AML-193 (cell line): ENCODE results near the gene OR51B4.
"Not testable (repeated sequence)": the region's sequence is repeated elsewhere in the genome, so short reads cannot be mapped to it uniquely, and the experiment has no call there.

ENCODE experiments used
- DNase-seq, 2 experiments: peaks; one replicate each; lab custom pipeline; 2025; lab: John Stamatoyannopoulos, UW

The OR51B4 gene

GRCh38 chr11:5272395-5273017 lies 29.2 kb downstream of the OR51B4 start:
- DNase-seq, result no peak

GRCh38 chr11:5269715-5270147 lies 32.0 kb downstream of the OR51B4 start, which contains the start of gene HBE1:
HBE1 (minus strand) TSS chr11:5269945; CDS start chr11:5269890, 55 bp downstream.
- DNase-seq, result no peak

GRCh38 chr11:5267033-5267563 lies 34.6 kb downstream of the OR51B4 start:
- no peak for DNase-seq

- DNase-seq, result no peak
These were observed 35.1 kb downstream of the OR51B4 start for GRCh38 chr11:5266609-5267008.

- DNase-seq, result no peak
These were observed 35.9 kb downstream of the OR51B4 start for GRCh38 chr11:5265832-5266231.

GRCh38 chr11:5258543-5259262 lies 43.0 kb downstream of the OR51B4 start:
- DNase-seq, result no peak

GRCh38 chr11:5257296-5257695 lies 44.5 kb downstream of the OR51B4 start:
- DNase-seq, result no peak

GRCh38 chr11:5254646-5255413 lies 46.9 kb downstream of the OR51B4 start, which contains the start of gene HBG2:
HBG2 (minus strand) TSS chr11:5254781; CDS start chr11:5254728, 53 bp downstream.
- DNase-seq, result not testable (repeated sequence)

- DNase-seq, result not testable (repeated sequence)
These were observed 47.7 kb downstream of the OR51B4 start for GRCh38 chr11:5254023-5254422.

- not testable (repeated sequence) for DNase-seq
These were observed 48.3 kb downstream of the OR51B4 start for GRCh38 chr11:5253440-5253839.

- no peak for DNase-seq
These were observed 48.9 kb downstream of the OR51B4 start for GRCh38 chr11:5252919-5253265.

GRCh38 chr11:5252192-5252918 lies 49.4 kb downstream of the OR51B4 start:
- DNase-seq, result no peak

GRCh38 chr11:5251746-5252145 lies 50.0 kb downstream of the OR51B4 start:
- no peak for DNase-seq
